Measurements from ENCODE around the gene CKAP5.

The CKAP5 gene

GRCh38 chr11:46697303-46697702, 148.8 kb downstream of the CKAP5 start:
- DNase-seq, result no peak

- no peak for DNase-seq
Measured at GRCh38 chr11:46696212-46696558, 149.9 kb downstream of the CKAP5 start.

DNA sequence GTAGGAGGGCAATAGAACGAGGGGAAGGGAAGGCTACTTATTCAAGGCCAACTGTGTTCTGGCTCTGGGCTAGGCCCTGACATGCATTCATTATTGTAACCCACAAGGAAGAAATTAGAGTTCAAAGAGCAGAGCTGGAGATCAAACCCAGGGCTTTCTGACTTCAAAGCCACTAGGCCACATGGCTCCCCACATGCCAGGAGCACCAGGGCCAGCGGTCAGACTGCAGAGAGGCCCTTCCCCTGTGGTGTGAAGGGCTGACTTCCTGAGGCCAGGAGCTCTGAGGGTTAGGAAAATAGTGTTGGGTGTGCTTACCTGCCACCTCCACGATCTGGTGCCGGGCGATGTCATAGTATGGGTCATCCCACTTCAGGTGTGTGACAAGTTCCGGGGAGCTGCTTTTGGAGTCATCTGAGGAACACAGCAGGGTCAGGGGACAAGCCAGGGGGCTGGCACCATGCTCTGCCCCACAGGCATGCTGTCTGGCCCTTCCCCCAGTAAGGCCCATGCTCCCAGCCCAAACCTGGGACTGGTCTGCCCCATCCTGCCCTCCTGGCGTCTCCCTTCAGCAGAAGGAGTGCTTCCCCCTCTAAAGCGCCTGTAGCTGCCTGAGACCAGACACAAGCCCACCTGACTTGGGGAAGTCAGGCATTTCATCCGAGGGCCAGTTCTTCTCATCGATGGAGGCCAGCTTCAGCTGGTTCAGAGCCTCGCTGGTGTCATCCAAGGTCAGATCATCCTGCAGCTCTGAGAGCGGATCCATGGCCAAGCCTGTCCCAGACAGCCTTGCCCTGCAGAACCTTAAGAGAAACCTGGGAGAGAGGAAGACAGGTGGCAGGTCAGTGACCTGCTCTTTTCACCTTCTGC, 150.5 kb downstream of the CKAP5 start:
- no peak for DNase-seq

- DNase-seq, result no peak
Measured at GRCh38 chr11:46694607-46695006, 151.5 kb downstream of the CKAP5 start.

GRCh38 chr11:46694072-46694471, 152.0 kb downstream of the CKAP5 start:
- DNase-seq, result no peak

DNA sequence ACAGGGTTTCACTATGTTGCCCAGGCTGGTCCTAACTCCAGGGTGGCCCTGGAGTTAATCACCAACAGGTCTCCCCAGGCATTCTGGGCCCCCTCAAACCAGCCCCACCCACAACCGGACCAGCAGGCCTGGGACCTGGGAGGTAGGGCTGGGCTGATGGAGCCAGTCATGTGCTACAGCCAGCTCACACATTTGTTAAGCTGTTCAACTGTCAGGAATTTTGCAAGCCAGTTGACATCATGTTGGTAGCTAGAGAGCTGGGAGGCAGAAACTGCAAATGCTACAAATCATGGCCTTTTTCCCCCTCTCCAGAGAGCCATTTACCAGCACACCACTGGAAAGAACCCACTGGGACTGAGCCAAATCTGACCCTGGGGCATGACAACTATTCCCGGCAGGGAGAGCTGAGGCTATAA, 152.5 kb downstream of the CKAP5 start:
- no peak for DNase-seq
